ENCODE results near the gene BCAP29.

GRCh38 chr7:107573537-107573936 lies 6.5 kb upstream of the BCAP29 start:
- TF ChIP-seq CTCF (IDR thresholded peaks at IDR 0.05): no peak
- no peak for TF ChIP-seq POLR2AphosphoS5 (IDR thresholded peaks at IDR 0.05)
- no peak for TF ChIP-seq POLR2A (IDR thresholded peaks at IDR 0.05)

All from breast epithelium (tissue), 3 donors.